Measurements from ENCODE around the gene VAC14.

Gene VAC14

GRCh38 chr16:70804734-70805169 is 3.8 kb upstream of the VAC14 start:
- no peak for TF ChIP-seq CTCF (IDR thresholded peaks at IDR 0.05; ENCODE audit: borderline replicate concordance, insufficient read depth, low read depth, low read length)
- H3K4me3 ChIP-seq (ENCODE audit: low read depth, low read length): no peak overlapping the region

- no peak overlapping the region for H3K4me3 ChIP-seq (ENCODE audit: low read depth, low read length)
- no peak for TF ChIP-seq CTCF (IDR thresholded peaks at IDR 0.05; ENCODE audit: borderline replicate concordance, insufficient read depth, low read depth, low read length)
Measured at GRCh38 chr16:70804153-70804733, 3.3 kb upstream of the VAC14 start.

GRCh38 chr16:70803319-70803718 is 2.4 kb upstream of the VAC14 start:
- H3K4me3 ChIP-seq (ENCODE audit: low read depth, low read length): no peak overlapping the region
- no peak for TF ChIP-seq CTCF (IDR thresholded peaks at IDR 0.05; ENCODE audit: borderline replicate concordance, insufficient read depth, low read depth, low read length)

- H3K4me3 ChIP-seq (ENCODE audit: low read depth, low read length): no peak overlapping the region
- no peak for TF ChIP-seq CTCF (IDR thresholded peaks at IDR 0.05; ENCODE audit: borderline replicate concordance, insufficient read depth, low read depth, low read length)
Measured at GRCh38 chr16:70801611-70802010, 653 bp upstream of the VAC14 start.

GRCh38 chr16:70800311-70800710 is 647 bp downstream of the VAC14 start:
- no peak for TF ChIP-seq CTCF (IDR thresholded peaks at IDR 0.05; ENCODE audit: borderline replicate concordance, insufficient read depth, low read depth, low read length)
- H3K4me3 ChIP-seq (ENCODE audit: low read depth, low read length): peak overlapping the region; percentile 81

- H3K4me3 ChIP-seq (ENCODE audit: low read depth, low read length): no peak overlapping the region
- no peak for TF ChIP-seq CTCF (IDR thresholded peaks at IDR 0.05; ENCODE audit: borderline replicate concordance, insufficient read depth, low read depth, low read length)
Measured at GRCh38 chr16:70796301-70796700, 4.7 kb downstream of the VAC14 start.

- TF ChIP-seq CTCF (IDR thresholded peaks at IDR 0.05; ENCODE audit: borderline replicate concordance, insufficient read depth, low read depth, low read length): no peak
- no peak overlapping the region for H3K4me3 ChIP-seq (ENCODE audit: low read depth, low read length)
Measured at GRCh38 chr16:70795296-70795912, 5.6 kb downstream of the VAC14 start.

All from GM12875 (cell line).